SK-N-SH treated with all-trans-retinoic acid at 6 μM for 48 hours (cell line): ENCODE results near the gene TMEM190.

Experiments
- ATAC-seq: fragments of 200-7000 bp; cut with Tn5 transposase; 3 replicates; pipeline ENCODE4 v1.9.1; 2020; ENCODE audit warnings: mild to moderate bottlenecking, moderate library complexity
- ARNTL ChIP-seq: fragments of 450-650 bp; formaldehyde crosslinking; IDR thresholded peaks from 2 replicates; pipeline ENCODE4 v1.5.0; 2020; ENCODE audit warnings: low read depth, mild to moderate bottlenecking, moderate library complexity, borderline replicate concordance
- BACH2 ChIP-seq: fragments of 250-450 bp; sonication (Bioruptor Pico); IDR thresholded peaks from 2 replicates; pipeline ENCODE4 v1.9.0; 2021; ENCODE audit warnings: mild to moderate bottlenecking, borderline replicate concordance
- CSDC2 ChIP-seq: fragments of 250-450 bp; sonication (Bioruptor Pico); IDR thresholded peaks from 2 replicates; pipeline ENCODE4 v1.5.0; 2020; ENCODE audit warnings: mild to moderate bottlenecking, moderate library complexity
- CSRNP3 ChIP-seq: fragments of 250-450 bp; sonication (Bioruptor Pico); IDR thresholded peaks from 2 replicates; pipeline ENCODE4 v1.5.1; 2021; ENCODE audit warnings: mild to moderate bottlenecking, moderate library complexity
- ESRRG ChIP-seq: fragments of 250-450 bp; sonication (Bioruptor Pico); IDR thresholded peaks from 2 replicates; pipeline ENCODE4 v1.6.1; 2021; ENCODE audit warnings: mild to moderate bottlenecking
- GLIS3 ChIP-seq: fragments of 250-450 bp; sonication (Bioruptor Pico); IDR thresholded peaks from 2 replicates; pipeline ENCODE4 v1.5.0; 2020; ENCODE audit warnings: mild to moderate bottlenecking, moderate library complexity
- ISL1 ChIP-seq: fragments of 250-450 bp; sonication (Bioruptor Pico); IDR thresholded peaks from 2 replicates; pipeline ENCODE4 v2.1.2; 2022; ENCODE audit warnings: mild to moderate bottlenecking, moderate library complexity
- PPARA ChIP-seq: fragments of 250-450 bp; sonication (Bioruptor Pico); IDR thresholded peaks from 2 replicates; pipeline ENCODE4 v1.5.0; 2020; ENCODE audit warnings: mild to moderate bottlenecking, borderline replicate concordance
- RARB ChIP-seq: fragments of 250-450 bp; sonication (Bioruptor Pico); IDR thresholded peaks from 2 replicates; pipeline ENCODE4 v1.8.0; 2021; ENCODE audit warnings: mild to moderate bottlenecking, moderate library complexity
- TCF4 ChIP-seq: fragments of 250-450 bp; sonication (Bioruptor Pico); IDR thresholded peaks from 2 replicates; pipeline ENCODE4 v1.8.0; 2021; ENCODE audit warnings: mild to moderate bottlenecking, moderate library complexity, borderline replicate concordance
- TOX ChIP-seq: fragments of 250-450 bp; sonication (Bioruptor Pico); IDR thresholded peaks from 2 replicates; pipeline ENCODE4 v1.8.0; 2021; ENCODE audit warnings: mild to moderate bottlenecking, moderate library complexity, borderline replicate concordance
- TSHZ2 ChIP-seq: fragments of 250-450 bp; sonication (Bioruptor Pico); IDR thresholded peaks from 2 replicates; pipeline ENCODE4 v1.5.0; 2020; ENCODE audit warnings: mild to moderate bottlenecking, moderate library complexity
- ZFP3 ChIP-seq: fragments of 250-450 bp; sonication (Bioruptor Pico); IDR thresholded peaks from 2 replicates; pipeline ENCODE4 v1.5.0; 2020; ENCODE audit warnings: mild to moderate bottlenecking, moderate library complexity
- ZFP30 ChIP-seq: fragments of 450-650 bp; formaldehyde crosslinking; IDR thresholded peaks from 2 replicates; pipeline ENCODE4 v1.5.0; 2022; ENCODE audit warnings: mild to moderate bottlenecking, moderate library complexity
- ZNF565 ChIP-seq: fragments of 450-650 bp; formaldehyde crosslinking; conservative IDR thresholded peaks from 2 replicates; pipeline ENCODE4 v1.5.0; 2020; ENCODE audit warnings: low read depth, mild to moderate bottlenecking, moderate library complexity
- ZNF70 ChIP-seq: fragments of 450-650 bp; formaldehyde crosslinking; IDR thresholded peaks from 2 replicates; pipeline ENCODE4 v1.5.0; 2020; ENCODE audit warnings: mild to moderate bottlenecking, moderate library complexity
- ZNF8 ChIP-seq: fragments of 450-650 bp; formaldehyde crosslinking; IDR thresholded peaks from 2 replicates; pipeline ENCODE4 v1.5.0; 2020; ENCODE audit warnings: mild to moderate bottlenecking, moderate library complexity
- TF ChIP-seq, protein P1 (sequence below): fragments of 250-450 bp; sonication (Bioruptor Pico); IDR thresholded peaks from 2 replicates; pipeline ENCODE4 v1.8.0; 2021; ENCODE audit warnings: low read depth, mild to moderate bottlenecking, moderate library complexity, borderline replicate concordance

The TMEM190 gene

DNA sequence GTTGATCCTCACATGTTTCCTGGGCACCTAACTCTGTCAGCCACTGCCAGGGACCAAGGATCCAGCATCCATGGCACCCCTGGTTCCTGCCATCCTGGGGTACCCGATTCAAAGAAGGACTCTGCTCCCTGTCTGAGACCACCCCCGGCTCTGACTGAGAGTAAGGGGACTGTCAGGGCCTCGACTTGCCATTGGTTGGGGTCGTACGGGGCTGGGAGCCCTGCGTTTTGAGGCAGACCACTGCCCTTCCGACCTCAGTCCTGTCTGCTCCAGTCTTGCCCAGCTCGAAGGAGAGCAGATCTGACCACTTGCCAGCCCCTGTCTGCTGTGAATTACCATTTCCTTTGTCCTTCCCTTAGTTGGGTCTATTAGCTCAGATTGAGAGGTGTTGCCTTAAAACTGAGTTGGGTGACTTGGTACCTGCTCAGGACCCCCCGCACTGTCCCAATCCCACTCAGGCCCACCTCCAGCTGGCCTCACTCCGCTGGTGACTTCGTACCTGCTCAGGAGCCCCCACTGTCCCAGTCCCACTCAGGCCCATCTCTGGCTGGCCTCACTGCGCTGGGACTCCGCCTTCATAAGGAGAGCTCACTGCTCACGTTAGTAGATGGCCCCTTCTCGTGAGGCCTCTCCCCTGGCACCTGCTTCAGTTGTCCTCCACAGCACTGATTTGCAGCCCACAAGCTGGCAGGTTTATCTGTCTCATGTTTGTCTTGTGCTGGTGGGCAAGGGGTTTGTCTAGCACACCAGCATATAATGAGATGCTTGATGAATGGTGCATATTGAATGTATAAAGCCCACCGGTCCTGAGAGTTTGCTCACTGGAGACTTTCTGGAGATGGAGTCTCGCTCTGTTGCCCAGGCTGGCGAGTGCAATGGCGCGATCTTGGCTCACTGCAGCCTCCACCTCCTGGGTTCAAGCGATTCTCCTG lies 13.0 kb downstream of the TMEM190 start (continued):
- TF ChIP-seq GLIS3 (CRISPR knock-in tag), result no peak

DNA sequence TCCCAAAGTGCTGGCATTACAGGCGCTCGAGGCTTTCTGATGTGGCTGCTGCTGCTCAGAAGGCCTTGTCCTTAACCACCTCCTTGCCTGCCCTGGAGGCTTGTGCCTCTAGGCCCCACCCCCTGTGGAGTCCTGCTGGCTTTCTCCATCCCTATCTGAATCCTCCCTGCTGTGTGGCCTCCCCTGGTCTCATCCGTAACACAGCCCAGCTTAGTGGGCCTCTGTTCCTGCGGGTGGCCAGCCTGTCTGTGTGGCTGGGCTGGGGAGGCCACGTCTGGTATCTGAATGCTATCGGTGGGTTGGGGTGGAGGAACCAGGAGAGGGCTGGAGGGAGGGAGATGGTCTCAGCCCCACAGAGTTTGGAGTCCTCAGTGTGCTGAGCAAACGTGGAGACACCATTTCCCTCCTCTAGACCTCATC lies 13.8 kb downstream of the TMEM190 start:
- no peak for ATAC-seq
- no peak for TF ChIP-seq PPARA (CRISPR knock-in tag)
- TF ChIP-seq CSRNP3 (CRISPR knock-in tag), result no peak
- no peak for TF ChIP-seq TSHZ2
- no peak for TF ChIP-seq RARB (CRISPR knock-in tag)
- no peak for TF ChIP-seq CSDC2 (CRISPR knock-in tag)
- TF ChIP-seq ZNF8 (CRISPR knock-in tag), result no peak
- no peak for TF ChIP-seq ZNF565 (CRISPR knock-in tag)
- TF ChIP-seq ZFP3 (CRISPR knock-in tag), result no peak
- TF ChIP-seq ARNTL (CRISPR knock-in tag), result no peak
- no peak for TF ChIP-seq ISL1 (CRISPR knock-in tag)
- TF ChIP-seq BACH2, result no peak
- no peak for TF ChIP-seq ESRRG (CRISPR knock-in tag)
- TF ChIP-seq ZFP30 (CRISPR knock-in tag), result no peak
- TF ChIP-seq TCF4 (CRISPR knock-in tag), result no peak
- no peak for TF ChIP-seq ZNF70 (CRISPR knock-in tag)
- TF ChIP-seq, protein P1, sequence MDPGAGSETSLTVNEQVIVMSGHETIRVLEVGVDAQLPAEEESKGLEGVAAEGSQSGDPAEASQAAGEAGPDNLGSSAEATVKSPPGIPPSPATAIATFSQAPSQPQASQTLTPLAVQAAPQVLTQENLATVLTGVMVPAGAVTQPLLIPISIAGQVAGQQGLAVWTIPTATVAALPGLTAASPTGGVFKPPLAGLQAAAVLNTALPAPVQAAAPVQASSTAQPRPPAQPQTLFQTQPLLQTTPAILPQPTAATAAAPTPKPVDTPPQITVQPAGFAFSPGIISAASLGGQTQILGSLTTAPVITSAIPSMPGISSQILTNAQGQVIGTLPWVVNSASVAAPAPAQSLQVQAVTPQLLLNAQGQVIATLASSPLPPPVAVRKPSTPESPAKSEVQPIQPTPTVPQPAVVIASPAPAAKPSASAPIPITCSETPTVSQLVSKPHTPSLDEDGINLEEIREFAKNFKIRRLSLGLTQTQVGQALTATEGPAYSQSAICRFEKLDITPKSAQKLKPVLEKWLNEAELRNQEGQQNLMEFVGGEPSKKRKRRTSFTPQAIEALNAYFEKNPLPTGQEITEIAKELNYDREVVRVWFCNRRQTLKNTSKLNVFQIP (CRISPR knock-in tag), result no peak
- TF ChIP-seq, all 23 proteins: peak for 0

GRCh38 chr19:55391191-55391670 lies 14.6 kb downstream of the TMEM190 start:
- no peak for TF ChIP-seq CSDC2 (CRISPR knock-in tag)
- TF ChIP-seq PPARA (CRISPR knock-in tag), result no peak
- no peak for TF ChIP-seq ARNTL (CRISPR knock-in tag)
- no peak for TF ChIP-seq BACH2
- no peak for TF ChIP-seq TCF4 (CRISPR knock-in tag)
- TF ChIP-seq TSHZ2, result no peak
- no peak for TF ChIP-seq TOX (CRISPR knock-in tag)
- ATAC-seq, result no peak; the same call in 1 of the 3 replicates
